ENCODE measurements around the gene BSCL2.

GRCh38 chr11:62645671-62645945 lies 61.6 kb downstream of the BSCL2 start:
- TF ChIP-seq CTCF (IDR thresholded peaks at IDR 0.05), result no peak
- no peak for TF ChIP-seq POLR2A (IDR thresholded peaks at IDR 0.05)
